Body of pancreas (tissue), 4 donors: ENCODE measurements around the gene CDH4.

Source experiments
- POLR2A ChIP-seq, 3 donors: fragments of 450-650 bp; IDR thresholded peaks; one replicate each; pipeline ENCODE4 v1.6.1; 2016; ENCODE audit warnings: antibody characterized with exemption in 3 of 3, mild to moderate bottlenecking in 2 of 3
- TF ChIP-seq, protein P1 (sequence below), 7 experiments: fragments of 450-650 bp in 4 of 7; fragments of 200-600 bp in 3 of 7; sonication (generic) in 3 of 7; IDR thresholded peaks; one replicate each; pipeline ENCODE4 v1.5.1; 2016 to 2019; ENCODE audit warnings: antibody characterized with exemption in 7 of 7

DNA sequence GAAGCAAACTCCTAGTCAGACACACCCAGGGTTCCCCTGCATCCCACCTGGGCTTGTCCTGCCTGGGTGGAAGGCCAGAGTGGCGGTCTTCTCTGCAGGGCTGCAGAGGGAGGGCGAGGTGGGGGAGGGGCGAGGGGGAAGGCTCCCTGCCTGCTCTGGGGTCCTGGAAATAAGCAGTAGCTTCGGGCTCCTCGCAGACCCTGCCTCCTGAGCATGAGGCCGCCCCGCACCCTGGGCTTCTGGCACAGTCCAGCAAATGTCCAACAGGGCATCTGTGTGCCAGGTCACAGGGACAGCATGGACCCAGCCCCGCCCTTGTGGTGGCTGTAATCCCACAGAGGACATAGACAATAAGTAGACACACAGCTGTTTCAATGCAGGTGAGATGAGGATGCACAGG, 619.9 kb downstream of the CDH4 start:
- TF ChIP-seq, protein P1, sequence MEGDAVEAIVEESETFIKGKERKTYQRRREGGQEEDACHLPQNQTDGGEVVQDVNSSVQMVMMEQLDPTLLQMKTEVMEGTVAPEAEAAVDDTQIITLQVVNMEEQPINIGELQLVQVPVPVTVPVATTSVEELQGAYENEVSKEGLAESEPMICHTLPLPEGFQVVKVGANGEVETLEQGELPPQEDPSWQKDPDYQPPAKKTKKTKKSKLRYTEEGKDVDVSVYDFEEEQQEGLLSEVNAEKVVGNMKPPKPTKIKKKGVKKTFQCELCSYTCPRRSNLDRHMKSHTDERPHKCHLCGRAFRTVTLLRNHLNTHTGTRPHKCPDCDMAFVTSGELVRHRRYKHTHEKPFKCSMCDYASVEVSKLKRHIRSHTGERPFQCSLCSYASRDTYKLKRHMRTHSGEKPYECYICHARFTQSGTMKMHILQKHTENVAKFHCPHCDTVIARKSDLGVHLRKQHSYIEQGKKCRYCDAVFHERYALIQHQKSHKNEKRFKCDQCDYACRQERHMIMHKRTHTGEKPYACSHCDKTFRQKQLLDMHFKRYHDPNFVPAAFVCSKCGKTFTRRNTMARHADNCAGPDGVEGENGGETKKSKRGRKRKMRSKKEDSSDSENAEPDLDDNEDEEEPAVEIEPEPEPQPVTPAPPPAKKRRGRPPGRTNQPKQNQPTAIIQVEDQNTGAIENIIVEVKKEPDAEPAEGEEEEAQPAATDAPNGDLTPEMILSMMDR (IDR thresholded peaks at IDR 0.05): no peak
- no peak for TF ChIP-seq POLR2A (IDR thresholded peaks at IDR 0.05)
